RWPE1 (cell line): ENCODE data around the gene QRSL1.

Experiments used
- CTCF ChIA-PET: fragments of 350-600 bp; sonication (Branson Sonifier 250); formaldehyde crosslinking; extraction: SDS; loops from one replicate; lab custom pipeline; 2021; lab: Yijun Ruan, JAX
- POLR2A ChIA-PET: fragments of 400-600 bp; formaldehyde crosslinking; extraction: SDS; loops from one replicate; lab custom pipeline; 2020; ENCODE audit warnings: antibody characterized with exemption; ENCODE audit not compliant: low non-redundant PET; lab: Yijun Ruan, JAX
- DNase-seq: peaks from one replicate; pipeline ENCODE4 v3.0.0; 2012; ENCODE audit warnings: low spot score
- H3K27ac ChIP-seq: fragments of 450-650 bp; 2 replicates; pipeline ENCODE4 v1.5.1; 2017
- TF ChIP-seq, protein P1 (sequence below): fragments of 450-650 bp; conservative IDR thresholded peaks from 2 replicates; pipeline ENCODE4 v1.5.1; 2017; ENCODE audit warnings: low read depth, mild to moderate bottlenecking

QRSL1 gene

DNA sequence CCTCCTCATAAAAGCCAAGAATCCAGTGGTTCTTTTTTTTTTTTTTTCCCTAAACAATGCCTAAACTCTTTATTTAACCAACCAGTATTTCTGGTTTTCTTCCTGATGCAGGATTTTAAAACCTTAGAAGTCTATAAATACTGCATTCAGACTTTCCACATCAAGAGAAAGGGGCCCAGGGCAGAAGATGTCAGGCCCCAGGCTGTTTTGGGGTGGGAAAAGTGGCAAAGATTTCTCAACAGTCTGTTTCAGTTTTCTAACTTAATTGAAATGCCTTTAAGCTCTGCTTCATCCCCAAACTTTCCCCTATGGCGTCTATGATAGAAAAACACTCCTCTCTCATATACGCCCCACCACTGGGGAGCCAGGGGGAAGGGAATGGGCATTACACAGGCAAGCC lies 33.1 kb downstream of the QRSL1 start:
- TF ChIP-seq, protein P1, sequence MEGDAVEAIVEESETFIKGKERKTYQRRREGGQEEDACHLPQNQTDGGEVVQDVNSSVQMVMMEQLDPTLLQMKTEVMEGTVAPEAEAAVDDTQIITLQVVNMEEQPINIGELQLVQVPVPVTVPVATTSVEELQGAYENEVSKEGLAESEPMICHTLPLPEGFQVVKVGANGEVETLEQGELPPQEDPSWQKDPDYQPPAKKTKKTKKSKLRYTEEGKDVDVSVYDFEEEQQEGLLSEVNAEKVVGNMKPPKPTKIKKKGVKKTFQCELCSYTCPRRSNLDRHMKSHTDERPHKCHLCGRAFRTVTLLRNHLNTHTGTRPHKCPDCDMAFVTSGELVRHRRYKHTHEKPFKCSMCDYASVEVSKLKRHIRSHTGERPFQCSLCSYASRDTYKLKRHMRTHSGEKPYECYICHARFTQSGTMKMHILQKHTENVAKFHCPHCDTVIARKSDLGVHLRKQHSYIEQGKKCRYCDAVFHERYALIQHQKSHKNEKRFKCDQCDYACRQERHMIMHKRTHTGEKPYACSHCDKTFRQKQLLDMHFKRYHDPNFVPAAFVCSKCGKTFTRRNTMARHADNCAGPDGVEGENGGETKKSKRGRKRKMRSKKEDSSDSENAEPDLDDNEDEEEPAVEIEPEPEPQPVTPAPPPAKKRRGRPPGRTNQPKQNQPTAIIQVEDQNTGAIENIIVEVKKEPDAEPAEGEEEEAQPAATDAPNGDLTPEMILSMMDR, result no peak
- no peak overlapping the region for H3K27ac ChIP-seq
- DNase-seq, result no peak
- CTCF ChIA-PET, result no interaction called here
- POLR2A ChIA-PET, result no interaction called here

DNA sequence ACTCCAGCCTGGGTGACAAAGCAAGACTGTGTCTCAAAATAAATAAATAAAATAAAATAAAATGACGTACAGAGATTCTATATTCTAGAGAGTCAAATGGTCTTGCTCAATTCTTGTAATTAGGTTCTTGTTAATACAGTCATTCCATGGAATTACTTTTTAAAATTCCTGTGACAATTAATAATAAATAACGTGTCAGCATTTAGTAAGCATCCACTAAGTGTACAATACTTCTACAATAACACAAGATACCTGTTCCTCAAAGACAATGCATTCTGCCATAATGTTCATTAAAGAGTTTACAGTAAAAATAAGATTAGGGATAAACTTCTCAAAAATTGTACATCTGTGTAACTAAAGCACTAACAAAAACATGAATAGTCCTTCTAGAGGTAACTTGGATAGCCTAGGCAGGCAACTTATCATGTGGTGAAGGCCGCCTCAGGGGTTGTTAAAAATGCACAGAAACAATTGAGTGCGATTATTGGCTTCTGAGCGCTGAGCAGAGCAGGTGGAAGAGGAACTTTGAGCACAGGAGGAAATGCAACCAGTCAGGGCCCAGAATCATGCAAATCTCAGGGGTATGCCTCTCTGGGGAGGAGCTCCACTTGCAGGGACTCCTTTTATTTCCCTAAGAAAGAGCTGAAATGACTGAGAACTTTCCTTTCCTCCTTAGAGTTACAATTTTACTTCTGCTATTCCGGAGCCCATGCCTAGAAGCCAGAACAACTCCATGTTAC lies 37.1 kb downstream of the QRSL1 start:
- CTCF ChIA-PET, result no interaction called here
- no peak overlapping the region for H3K27ac ChIP-seq
- POLR2A ChIA-PET, result no interaction called here
- DNase-seq, result no peak
- TF ChIP-seq, protein P1, result no peak

DNA sequence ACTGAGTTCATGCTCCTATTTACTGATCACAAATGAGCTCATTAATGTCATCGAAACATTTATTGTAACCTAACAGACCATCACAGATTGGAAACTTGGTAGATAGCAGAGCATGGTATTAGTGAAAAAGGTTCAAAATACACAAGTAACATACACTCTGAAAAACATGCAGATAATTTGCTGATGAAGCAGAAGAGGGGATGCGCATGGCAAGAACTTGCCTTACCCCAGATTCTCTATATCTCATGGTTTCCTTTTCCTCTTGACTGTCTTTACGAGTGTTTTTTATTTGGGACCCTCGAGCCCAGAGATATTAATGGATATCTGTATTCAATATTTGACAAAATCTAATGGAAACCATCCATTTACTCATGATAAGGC lies 37.6 kb downstream of the QRSL1 start:
- POLR2A ChIA-PET, result no interaction called here
- DNase-seq, result no peak
- H3K27ac ChIP-seq, result no peak overlapping the region
- TF ChIP-seq, protein P1, result no peak
- CTCF ChIA-PET, result no interaction called here

DNA sequence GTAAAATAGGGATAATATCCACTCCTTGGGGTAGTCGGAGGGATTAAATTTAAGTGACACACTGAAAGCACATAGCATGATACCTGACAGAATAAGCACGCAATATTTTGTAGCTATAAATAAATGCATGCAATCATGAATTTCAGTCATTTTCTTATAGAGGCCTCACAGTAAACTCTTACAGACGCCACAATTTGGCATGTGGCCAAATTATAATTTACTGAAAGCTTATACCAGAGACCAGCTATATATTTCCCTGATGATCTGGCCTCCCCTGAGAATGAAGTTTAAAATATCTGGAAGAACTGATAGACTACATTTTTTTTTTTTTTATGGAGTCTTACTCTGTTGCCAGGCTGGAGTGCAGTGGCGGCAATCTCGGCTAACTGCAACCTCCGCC lies 40.9 kb downstream of the QRSL1 start:
- TF ChIP-seq, protein P1, result no peak
- CTCF ChIA-PET, result interaction anchor here (0.6 kb wide), 1 partner anchor 299 kb away, joined by 3 read pairs; no protein-coding TSS in a partner anchor
- H3K27ac ChIP-seq, result no peak overlapping the region
- POLR2A ChIA-PET, result no interaction called here
- no peak for DNase-seq

DNA sequence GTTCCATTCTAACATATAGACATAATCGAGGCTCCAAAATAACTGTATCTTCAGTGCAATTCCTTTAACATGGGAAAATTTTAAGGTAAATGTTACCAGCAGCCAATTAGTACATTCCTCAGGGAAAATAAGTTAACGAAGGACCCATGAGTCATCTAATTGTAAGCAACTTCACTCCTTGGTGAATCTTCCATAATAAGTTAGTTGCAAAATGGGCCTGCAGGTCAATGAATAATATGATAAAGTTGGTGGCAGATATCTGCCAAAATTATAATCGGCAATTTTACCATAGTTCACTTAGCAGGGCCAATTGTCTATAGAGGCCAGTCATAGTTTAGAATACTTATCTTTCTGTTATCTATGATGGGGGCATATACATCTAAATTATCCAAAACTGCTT lies 42.3 kb downstream of the QRSL1 start:
- no peak overlapping the region for H3K27ac ChIP-seq
- no peak for DNase-seq
- ChIA-PET POLR2A (no interaction called here), CTCF (no interaction called here)
- TF ChIP-seq, protein P1, result no peak

DNA sequence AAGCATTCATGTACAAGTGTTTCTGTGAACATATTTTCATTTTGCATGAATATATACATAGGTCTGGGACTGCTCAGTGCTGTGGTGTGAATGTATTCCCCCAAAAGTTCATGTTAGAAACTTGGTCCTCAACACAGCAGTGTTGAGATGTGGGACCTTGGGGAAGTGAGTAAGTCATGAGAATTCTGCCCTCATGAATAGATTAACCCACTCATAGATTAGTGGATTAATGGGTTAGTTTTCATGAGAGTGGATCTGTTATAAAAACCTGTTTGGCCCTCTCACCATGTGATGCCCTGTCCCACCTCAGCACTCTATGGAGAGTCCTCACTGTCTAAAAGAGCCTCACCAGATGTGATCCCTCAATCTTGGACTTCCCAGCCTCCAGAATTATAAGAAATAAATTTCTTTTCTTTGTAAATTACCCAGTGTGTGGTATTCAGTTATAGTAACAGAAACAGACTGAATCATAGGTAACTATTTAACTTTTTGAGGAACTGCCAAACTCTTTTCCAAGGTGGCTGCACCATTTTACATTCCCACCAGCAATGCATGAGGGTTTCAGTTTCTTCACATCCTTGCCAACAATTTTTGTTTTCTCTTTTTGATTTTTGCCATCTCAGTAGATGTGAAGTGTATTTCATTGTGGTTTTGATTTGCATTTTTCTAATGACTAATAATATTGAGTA lies 45.3 kb downstream of the QRSL1 start:
- TF ChIP-seq, protein P1, result no peak
- ChIA-PET POLR2A (no interaction called here), CTCF (no interaction called here)
- DNase-seq, result no peak
- no peak overlapping the region for H3K27ac ChIP-seq
